NT2/D1 (cell line): ENCODE measurements around the gene TFAP2A.

ENCODE experiments used
- YY1 ChIP-seq: IDR thresholded peaks from 2 replicates; pipeline ENCODE4 v1.6.1; 2011; ENCODE audit not compliant: insufficient read length, insufficient read depth
- ZNF274 ChIP-seq: IDR thresholded peaks from 2 replicates; pipeline ENCODE4 v1.6.1; 2011; ENCODE audit warnings: mild to moderate bottlenecking, low read depth, low read length

GRCh38 chr6:10383331-10384090, 31.4 kb downstream of the TFAP2A start:
- TF ChIP-seq YY1 (no peak), ZNF274 (no peak)
